GM12873 (cell line): ENCODE measurements around the gene APOH.
A peak's percentile ranks its signal among the peaks of the same experiment; 100 is the strongest.

ENCODE experiments used
- TF ChIP-seq, protein P1 (sequence below): IDR thresholded peaks from 2 replicates; pipeline ENCODE4 v1.5.1; 2012; ENCODE audit warnings: low read depth, mild to moderate bottlenecking, moderate library complexity, low read length, control low read depth; ENCODE audit not compliant: insufficient read depth; ENCODE audit errors: missing control alignments

Gene APOH

DNA sequence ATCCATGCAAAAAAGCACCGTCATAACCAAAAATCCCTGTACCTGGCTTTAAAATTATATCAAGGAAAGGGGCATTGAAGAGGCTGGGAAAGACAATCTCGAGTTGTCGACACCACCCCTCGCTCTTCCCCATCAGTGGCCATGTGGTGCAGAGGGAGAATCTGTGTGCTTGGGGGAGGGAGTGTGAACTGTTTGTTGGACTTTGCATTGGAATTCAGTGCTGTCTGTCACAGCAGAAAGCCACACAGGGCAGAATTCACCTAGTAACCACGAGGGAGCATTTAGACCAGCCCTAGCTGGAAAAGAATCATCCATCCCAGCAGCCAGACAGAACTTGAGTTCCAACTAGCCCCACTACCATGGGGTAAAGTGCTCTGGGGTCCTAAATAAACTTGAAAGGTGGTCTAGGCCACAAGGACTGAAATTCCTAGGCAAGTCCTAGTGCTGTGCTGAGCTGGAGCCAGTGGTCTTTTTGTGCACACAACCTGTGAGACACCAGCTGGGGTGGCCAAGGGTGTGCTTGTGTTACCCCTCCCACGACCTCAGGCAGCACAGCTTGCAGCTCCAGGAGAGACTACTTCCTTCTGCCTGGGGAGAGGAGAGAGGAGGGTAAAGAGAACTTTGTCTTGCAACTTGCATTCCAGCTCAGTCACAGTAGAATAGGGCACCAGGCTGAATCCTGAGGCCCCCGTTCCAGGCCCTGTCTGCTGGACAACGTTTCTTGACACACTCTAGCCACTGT is 25.8 kb downstream of the APOH start:
- TF ChIP-seq, protein P1, sequence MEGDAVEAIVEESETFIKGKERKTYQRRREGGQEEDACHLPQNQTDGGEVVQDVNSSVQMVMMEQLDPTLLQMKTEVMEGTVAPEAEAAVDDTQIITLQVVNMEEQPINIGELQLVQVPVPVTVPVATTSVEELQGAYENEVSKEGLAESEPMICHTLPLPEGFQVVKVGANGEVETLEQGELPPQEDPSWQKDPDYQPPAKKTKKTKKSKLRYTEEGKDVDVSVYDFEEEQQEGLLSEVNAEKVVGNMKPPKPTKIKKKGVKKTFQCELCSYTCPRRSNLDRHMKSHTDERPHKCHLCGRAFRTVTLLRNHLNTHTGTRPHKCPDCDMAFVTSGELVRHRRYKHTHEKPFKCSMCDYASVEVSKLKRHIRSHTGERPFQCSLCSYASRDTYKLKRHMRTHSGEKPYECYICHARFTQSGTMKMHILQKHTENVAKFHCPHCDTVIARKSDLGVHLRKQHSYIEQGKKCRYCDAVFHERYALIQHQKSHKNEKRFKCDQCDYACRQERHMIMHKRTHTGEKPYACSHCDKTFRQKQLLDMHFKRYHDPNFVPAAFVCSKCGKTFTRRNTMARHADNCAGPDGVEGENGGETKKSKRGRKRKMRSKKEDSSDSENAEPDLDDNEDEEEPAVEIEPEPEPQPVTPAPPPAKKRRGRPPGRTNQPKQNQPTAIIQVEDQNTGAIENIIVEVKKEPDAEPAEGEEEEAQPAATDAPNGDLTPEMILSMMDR: no peak

DNA sequence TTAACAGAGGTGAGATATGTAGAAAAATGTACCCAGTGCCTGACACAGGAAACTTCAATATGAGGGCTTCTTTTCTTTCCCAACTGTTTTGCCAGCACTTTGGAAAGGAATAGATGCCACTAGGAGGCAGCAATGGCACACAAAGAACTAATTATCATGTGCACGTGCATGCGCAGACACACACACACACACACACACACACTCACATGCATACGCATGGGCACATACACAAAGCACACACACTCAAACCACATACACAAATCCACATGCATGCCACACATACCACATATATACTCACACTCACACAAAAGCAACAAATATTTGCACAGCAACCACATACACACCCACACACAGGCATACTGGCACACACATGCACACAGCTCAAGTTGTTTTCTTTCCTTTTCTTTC is 28.5 kb downstream of the APOH start:
- TF ChIP-seq, protein P1: peak; percentile 48

DNA sequence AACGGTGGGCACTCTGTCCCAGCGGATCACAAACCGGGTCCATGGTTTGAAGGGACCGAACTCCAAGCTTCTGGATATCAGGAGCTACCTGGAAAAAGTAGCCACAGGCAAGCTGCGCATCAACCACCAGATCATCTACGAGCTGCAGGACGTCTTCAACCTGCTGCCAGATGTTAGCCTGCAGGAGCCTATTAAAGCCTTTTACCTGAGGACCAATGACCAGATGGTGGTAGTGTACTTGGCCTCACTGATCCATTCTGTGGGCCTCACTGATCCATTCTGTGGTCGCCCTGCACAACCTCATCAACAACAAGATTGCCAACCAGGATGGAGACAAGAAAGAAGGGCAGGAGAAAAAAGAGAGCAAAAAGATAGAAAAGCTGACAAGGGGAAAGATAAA is 31.0 kb downstream of the APOH start:
- TF ChIP-seq, protein P1: no peak

DNA sequence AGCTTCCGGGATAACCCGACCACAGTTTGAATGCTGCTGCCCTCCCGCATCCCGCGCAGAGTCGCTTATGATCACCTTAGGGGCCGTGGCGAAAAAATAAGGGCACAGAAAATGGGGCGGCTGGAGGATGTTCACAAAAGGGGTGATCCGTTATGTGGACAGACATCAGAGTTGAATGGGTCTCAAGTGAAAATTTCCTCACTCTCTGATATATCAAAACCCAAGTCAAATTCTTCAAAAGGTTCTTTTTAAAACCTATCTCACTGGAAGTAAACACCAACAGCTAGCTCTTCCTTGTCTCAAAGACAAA is 36.9 kb downstream of the APOH start:
- TF ChIP-seq, protein P1: no peak

DNA sequence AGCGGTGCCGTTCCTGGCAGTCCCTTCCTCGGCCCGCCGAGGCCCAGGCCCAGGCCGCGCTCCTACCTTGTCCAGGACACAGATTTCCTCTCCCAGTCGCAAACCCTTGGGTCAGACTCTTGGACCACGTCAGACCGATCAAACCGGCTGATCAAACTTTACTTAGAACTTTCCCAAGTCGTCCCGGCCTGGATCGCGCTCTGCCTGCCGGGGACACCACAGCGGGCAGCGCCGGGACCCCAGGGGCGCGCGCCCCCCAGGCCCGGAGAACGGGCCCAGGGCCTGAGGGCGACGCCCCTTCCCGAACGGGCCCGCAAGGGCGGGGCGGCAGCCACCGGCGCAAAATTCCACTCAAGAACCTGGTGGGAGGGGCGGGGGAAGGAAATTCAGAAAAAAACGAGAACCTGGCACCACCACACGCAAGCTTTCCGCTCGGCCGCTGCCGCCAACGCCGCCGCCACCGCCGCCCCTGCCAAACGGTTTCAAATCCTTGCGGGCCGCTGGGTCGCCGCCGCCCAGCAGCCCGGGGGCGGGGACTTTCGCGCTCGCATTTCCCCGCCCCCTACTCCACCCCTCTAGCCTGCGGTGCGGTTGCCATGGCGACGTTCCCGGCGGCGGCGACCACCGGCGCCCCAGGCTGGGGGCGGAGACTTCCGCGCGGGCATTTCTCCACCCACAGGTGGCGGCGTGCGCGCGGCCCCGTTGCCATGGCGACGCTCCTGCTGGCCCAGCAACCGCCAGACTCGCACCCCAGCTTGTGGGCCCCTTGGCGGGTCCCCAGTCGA is 37.4 kb downstream of the APOH start, which contains the start of gene CEP112:
CEP112 (minus strand) TSS at position 541 of the 785 bp plus-strand sequence.
- TF ChIP-seq, protein P1: no peak

DNA sequence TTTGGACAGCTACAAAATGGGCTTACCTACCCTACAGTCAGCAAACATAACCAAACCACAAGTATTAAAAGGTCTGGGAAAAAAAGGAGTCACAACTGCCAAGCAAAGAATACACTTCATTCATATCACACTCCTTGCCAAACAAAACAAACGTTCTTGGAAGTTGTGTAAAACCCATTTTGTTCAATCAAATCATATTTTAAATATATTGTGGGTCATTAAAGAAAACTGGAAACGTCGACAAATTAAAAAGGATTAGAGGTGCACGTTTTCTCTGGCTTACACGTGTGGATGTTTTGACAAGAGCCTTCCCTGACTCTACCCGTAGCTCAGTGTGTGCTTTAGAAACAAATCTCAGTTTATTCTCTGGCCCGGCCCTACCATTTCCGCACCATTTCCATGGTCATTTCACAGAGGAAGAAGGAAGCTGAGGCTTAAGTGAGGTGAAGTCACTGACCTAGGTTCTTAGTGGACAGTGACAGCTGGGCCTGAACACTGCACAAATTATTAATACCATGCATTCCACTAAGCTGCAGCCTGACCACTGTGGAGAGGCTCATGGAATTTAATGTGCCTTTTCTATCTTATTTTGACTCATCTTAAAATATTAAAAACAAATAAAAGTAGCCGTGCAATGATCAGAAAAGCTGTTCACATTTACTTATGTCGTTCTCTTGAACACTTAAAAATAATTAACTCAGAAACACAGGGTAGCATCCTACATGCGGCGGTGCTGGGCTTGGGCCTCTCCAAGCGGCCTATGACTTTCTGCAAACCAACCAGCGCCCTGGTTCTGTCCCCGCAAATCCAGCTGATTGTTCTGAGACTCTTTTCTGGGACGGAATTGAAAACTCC is 38.2 kb downstream of the APOH start:
- TF ChIP-seq, protein P1: no peak

DNA sequence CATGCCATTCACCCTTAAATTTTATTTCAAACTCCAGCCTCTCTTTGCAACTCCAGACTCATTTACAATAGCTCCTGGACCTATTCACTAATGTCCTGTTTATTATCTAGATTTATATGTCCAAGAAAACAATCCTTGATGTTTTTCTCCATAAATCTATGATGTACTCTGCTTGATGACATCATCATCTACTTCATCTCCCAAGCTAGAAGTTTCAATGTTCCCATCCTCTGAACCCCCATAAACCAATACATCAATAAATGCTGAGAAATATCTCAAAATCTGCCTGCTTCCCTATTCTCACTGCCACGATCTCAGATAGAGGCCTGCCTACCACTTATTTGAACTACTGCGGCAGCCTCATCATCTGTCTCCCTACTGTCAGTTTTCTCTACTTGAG is 41.5 kb downstream of the APOH start:
- TF ChIP-seq, protein P1: no peak
